GM12878 (cell line): ENCODE measurements around the gene CBLN3. TPM values are rescaled to one million over a fixed set of nuclear protein-coding genes. Genes with fewer than 3 reads are reported as not detected.

Experiments used
- ATAC-seq: fragments of 200-7000 bp; cut with Tn5 transposase; 3 replicates; pipeline ENCODE4 v1.9.1; 2020; ENCODE audit warnings: mild to moderate bottlenecking, moderate library complexity
- BruUV-seq: library from RNA; stranded (reverse); fragments of 400-500 nt; replicated peaks from 2 replicates; lab custom pipeline; 2021; lab: Mats Ljungman, UMichigan
- CTCF ChIA-PET: fragments of 300-600 bp; sonication (Branson Sonifier 250); formaldehyde crosslinking; extraction: SDS; loops from one replicate; lab custom pipeline; 2021; ENCODE audit warnings: inconsistent platforms; lab: Yijun Ruan, JAX
- POLR2A ChIA-PET: fragments of 350-600 bp; formaldehyde crosslinking; extraction: SDS; loops from one replicate; lab custom pipeline; 2021; ENCODE audit warnings: inconsistent platforms; lab: Charles Lee
- RAD21 ChIA-PET: fragments of 300-600 bp; sonication (Branson Sonifier 250); formaldehyde crosslinking; loops from one replicate; lab custom pipeline; 2023; ENCODE audit warnings: antibody characterized with exemption; ENCODE audit not compliant: unreplicated experiment; lab: Charles Lee
- SMC1A ChIA-PET: fragments of 300-600 bp; sonication (Branson Sonifier 250); formaldehyde crosslinking; loops from one replicate; lab custom pipeline; 2023; ENCODE audit not compliant: unreplicated experiment, uncharacterized antibody; lab: Charles Lee
- DNase-seq: peaks from one replicate; pipeline ENCODE4 v3.0.0-alpha.2; 2011; ENCODE audit warnings: low read depth, low spot score
- FAIRE-seq: peaks from 3 replicates; lab custom pipeline; 2011; peaks lifted over from hg19 to GRCh38; lab: Jason Lieb, UNC
- H2AFZ ChIP-seq: 2 replicates; pipeline ENCODE4 v1.6.0; 2011; ENCODE audit warnings: low read depth, low read length, control low read depth; ENCODE audit not compliant: control insufficient read depth
- H3K27ac ChIP-seq: 2 replicates; pipeline ENCODE4 v1.5.1; 2011; ENCODE audit warnings: control low read depth; ENCODE audit not compliant: control insufficient read depth, insufficient read depth
- H3K27me3 ChIP-seq, 2 experiments: replicated peaks in 1 of 2; 2 replicates each; pipeline versions ENCODE4 v1.6.0 to v1.6.1; 2011; ENCODE audit warnings: low read length in 1 of 2; ENCODE audit not compliant: control insufficient read depth in 2 of 2, insufficient read depth in 2 of 2
- H3K36me3 ChIP-seq, 2 experiments: 2 replicates each; pipeline ENCODE4 v1.5.1; 2011; ENCODE audit warnings: low read length in 1 of 2; ENCODE audit not compliant: control insufficient read depth in 2 of 2, insufficient read depth in 2 of 2
- H3K4me1 ChIP-seq: 2 replicates; pipeline ENCODE4 v1.6.1; 2011; ENCODE audit warnings: mild to moderate bottlenecking, low read length, moderate library complexity, mixed read lengths; ENCODE audit not compliant: control insufficient read depth, insufficient read depth
- H3K4me2 ChIP-seq: 2 replicates; pipeline ENCODE4 v1.6.0; 2011; ENCODE audit warnings: control low read depth; ENCODE audit not compliant: control insufficient read depth, insufficient read depth
- H3K4me3 ChIP-seq: fragments of 200-600 bp; sonication (generic); 2 replicates; pipeline ENCODE4 v1.5.1; 2016
- H3K79me2 ChIP-seq: 2 replicates; pipeline ENCODE4 v1.6.0; 2011; ENCODE audit warnings: low read length; ENCODE audit not compliant: control insufficient read depth, insufficient read depth
- H3K9ac ChIP-seq: 2 replicates; pipeline ENCODE4 v1.8.0; 2011; ENCODE audit warnings: low read length, control low read depth, mixed read lengths; ENCODE audit not compliant: control insufficient read depth, insufficient read depth
- H3K9me3 ChIP-seq: replicated peaks from 3 replicates; pipeline ENCODE4 v1.5.1; 2011; ENCODE audit warnings: mild to moderate bottlenecking, low read length; ENCODE audit not compliant: control insufficient read depth, insufficient read depth
- H4K20me1 ChIP-seq: 2 replicates; pipeline ENCODE4 v1.6.0; 2011; ENCODE audit not compliant: control insufficient read depth, insufficient read depth
- BACH1 ChIP-seq: fragments of 450-650 bp; IDR thresholded peaks from 2 replicates; pipeline ENCODE4 v1.6.1; 2017; ENCODE audit warnings: mild to moderate bottlenecking, borderline replicate concordance
- BCL11A ChIP-seq: IDR thresholded peaks from 2 replicates; pipeline ENCODE4 v1.6.1; 2011; ENCODE audit warnings: low read depth, low read length
- EED ChIP-seq: sonication (generic); IDR thresholded peaks from 2 replicates; pipeline ENCODE4 v1.6.1; 2016; ENCODE audit warnings: antibody characterized with exemption, low read depth
- JUND ChIP-seq: IDR thresholded peaks from 2 replicates; pipeline ENCODE4 v1.6.1; 2012; ENCODE audit warnings: low read depth, mild to moderate bottlenecking, low read length, improper control_type of control experiment, moderate library complexity
- MTA3 ChIP-seq: IDR thresholded peaks from 2 replicates; pipeline ENCODE4 v1.6.1; 2012; ENCODE audit warnings: low read length, inconsistent platforms, borderline replicate concordance
- NFXL1 ChIP-seq: fragments of 450-650 bp; IDR thresholded peaks from 2 replicates; pipeline ENCODE4 v1.6.1; 2017; ENCODE audit warnings: antibody characterized with exemption, mild to moderate bottlenecking, borderline replicate concordance
- PAX8 ChIP-seq: fragments of 450-650 bp; IDR thresholded peaks from 2 replicates; pipeline ENCODE4 v1.6.1; 2017; ENCODE audit warnings: mild to moderate bottlenecking, moderate library complexity
- PKNOX1 ChIP-seq: fragments of 450-650 bp; IDR thresholded peaks from 2 replicates; pipeline ENCODE4 v1.6.1; 2016; ENCODE audit warnings: mild to moderate bottlenecking
- RB1 ChIP-seq: fragments of 450-650 bp; formaldehyde crosslinking; IDR thresholded peaks from 2 replicates; pipeline ENCODE4 v1.6.1; 2017; ENCODE audit warnings: mild to moderate bottlenecking, borderline replicate concordance
- RELA ChIP-seq: fragments of 450-650 bp; IDR thresholded peaks from 2 replicates; pipeline ENCODE4 v1.8.0; 2014; ENCODE audit warnings: borderline replicate concordance; ENCODE audit not compliant: partially characterized antibody
- SMAD1 ChIP-seq: fragments of 450-650 bp; IDR thresholded peaks from 2 replicates; pipeline ENCODE4 v1.6.1; 2018; ENCODE audit warnings: mild to moderate bottlenecking, low read depth; ENCODE audit not compliant: partially characterized antibody
- WGBS: methylation state at CpG from one replicate; pipeline ENCODE4 v1.1.6; 2016; ENCODE audit warnings: low lambda C conversion rate; ENCODE audit not compliant: insufficient replicate concordance, insufficient coverage; ENCODE audit errors: missing lambda C conversion rate; 5-methylcytosine and 5-hydroxymethylcytosine counted together
- in situ Hi-C: fragments of 300-500 bp; cut with MboI; formaldehyde crosslinking; loops from 9 replicates; pipeline ENCODE4 v1.14.3; 2018; ENCODE audit warnings: mixed read lengths
- intact Hi-C: fragments of 100-400 bp; cut with micrococcal nuclease; formaldehyde crosslinking; loops from one replicate; pipeline ENCODE4 v1.14.2; 2022; ENCODE audit not compliant: unreplicated experiment
- polyA plus RNA-seq, 11 experiments: library from polyadenylated mRNA; depleted of rRNA in 4 of 11; unstranded in 6 of 11; stranded (reverse) in 5 of 11; fragments of >200 nt; fragmentation: Nextera tagmentation in 4 of 11; fragmentation: Illumina TruSeq in 1 of 11; extraction: Ambion mirVana in 4 of 11; extraction: Trizol in 1 of 11; gene quantifications; 1 replicate in 1 of 11; 2 replicates in 10 of 11; pipeline versions ENCODE4 v1.2.1 to v1.2.3, GENCODE V29; 2011 to 2016; ENCODE audit warnings: inconsistent platforms in 2 of 11, missing spikeins in 2 of 11, low read depth in 1 of 11
- total RNA-seq, 4 experiments: library from RNA; depleted of rRNA in 3 of 4; stranded (reverse); fragments of >200 nt in 3 of 4; fragmentation: Illumina TruSeq in 1 of 4; extraction: Trizol in 1 of 4; gene quantifications; 2 replicates each; pipeline versions ENCODE4 v1.2.1 to v1.2.3, GENCODE V29; 2013 to 2021

CBLN3 gene
- total and polyA plus RNA-seq, 10 of the 15 experiments (the other 5 are each of a cell fraction or from before 2014, with no cell fraction given): 0.16 to 4.9 (median 1.3) TPM

GRCh38 chr14:24384169-24384568 is 45.3 kb downstream of the CBLN3 start:
- FAIRE-seq: no peak
- Histone ChIP-seq H3K9me3 (no peaks in the 10 kb centered on the region), H3K4me3 (no peak overlapping the region), H2AFZ (no peak overlapping the region), H3K4me2 (no peak overlapping the region), H3K27me3 (no peaks in the 10 kb centered on the region; a peak in 1 of 4 replicates), H3K9ac (no peak overlapping the region), H3K36me3 (no peaks in the 10 kb centered on the region), H4K20me1 (no peaks in the 10 kb centered on the region), H3K79me2 (no peaks in the 10 kb centered on the region), H3K4me1 (no peaks in the 10 kb centered on the region), H3K27ac (no peak overlapping the region)
- no TSS peak for BruUV-seq
- ChIA-PET SMC1A (no interaction called here), POLR2A (no interaction called here), RAD21 (no interaction called here), CTCF (interaction anchor here (1.2 kb wide), 1 partner anchor 47 kb away, joined by 4 read pairs; no protein-coding TSS in a partner anchor)
- TF ChIP-seq PKNOX1 (peak; percentile 73), BCL11A (no peak)
- WGBS: 45% methylated on average over 4 of the region's 4 CpGs
- DNase-seq: no peak
- no peak for ATAC-seq
- intact Hi-C loops: no loop called here
- in situ Hi-C loops: no loop called here

GRCh38 chr14:24382064-24382371 is 47.5 kb downstream of the CBLN3 start:
- intact Hi-C loops: no loop called here
- FAIRE-seq (no peak), DNase-seq (no peak), ATAC-seq (no peak)
- H3K4me1 ChIP-seq: no peaks in the 10 kb centered on the region
- H4K20me1 ChIP-seq: no peaks in the 10 kb centered on the region
- no peaks in the 10 kb centered on the region; a peak in 1 of 4 replicates for H3K27me3 ChIP-seq
- ChIA-PET POLR2A (interaction anchor here (1.2 kb wide), 1 partner anchor 14 kb away, joined by 3 read pairs; the partner anchor contains the start of gene NFATC4), RAD21 (interaction anchor here (1.1 to 1.5 kb wide), 2 partner anchors 16 to 50 kb away, joined by 3 to 7 read pairs; no protein-coding TSS in a partner anchor), SMC1A (interaction anchor here (1.4 kb wide), 1 partner anchor 29 kb away, joined by 4 read pairs; no protein-coding TSS in a partner anchor), CTCF (interaction anchor here (1.4 to 1.6 kb wide), 3 partner anchors 17 to 75 kb away, joined by 3 to 5 read pairs (median 3); no protein-coding TSS in a partner anchor)
- H3K4me3 ChIP-seq: no peak overlapping the region
- no peak overlapping the region for H2AFZ ChIP-seq
- no peaks in the 10 kb centered on the region for H3K36me3 ChIP-seq
- 19% methylated on average over 4 of the region's 4 CpGs for WGBS
- H3K9me3 ChIP-seq: no peaks in the 10 kb centered on the region
- no peak overlapping the region for H3K27ac ChIP-seq
- no peak overlapping the region for H3K9ac ChIP-seq
- in situ Hi-C loops: no loop called here
- H3K4me2 ChIP-seq: no peak overlapping the region
- TF ChIP-seq RB1: no peak
- no peak for TF ChIP-seq SMAD1
- TF ChIP-seq NFXL1: no peak
- no peak for TF ChIP-seq EED
- no peak for TF ChIP-seq RELA
- no peak for TF ChIP-seq PAX8
- no peak for TF ChIP-seq JUND
- no peak for TF ChIP-seq MTA3
- TF ChIP-seq BACH1: no peak
- H3K79me2 ChIP-seq: no peaks in the 10 kb centered on the region
- no TSS peak for BruUV-seq
